CD4-positive, alpha-beta T cell treated with Interleukin-17A for 4 hours (primary cell): ENCODE measurements around the gene GRPR.

Experiments
- DNase-seq: peaks from one replicate; pipeline ENCODE4 v3.0.0-alpha.2; 2020; ENCODE audit warnings: mixed read lengths

Gene GRPR

GRCh38 chrX:16186380-16187007, 63.1 kb downstream of the GRPR start:
- DNase-seq = no peak

GRCh38 chrX:16187024-16187760, 63.8 kb downstream of the GRPR start:
- DNase-seq = no peak

GRCh38 chrX:16188687-16189086, 65.3 kb downstream of the GRPR start:
- no peak for DNase-seq

- DNase-seq = no peak
These were observed 68.2 kb downstream of the GRPR start for GRCh38 chrX:16191605-16192004.

- DNase-seq = no peak
These were observed 73.5 kb downstream of the GRPR start for GRCh38 chrX:16196829-16197228.

- DNase-seq = no peak
These were observed 76.0 kb downstream of the GRPR start for GRCh38 chrX:16199343-16199742.

- DNase-seq = no peak
These were observed 79.6 kb downstream of the GRPR start for GRCh38 chrX:16202943-16203342.
